Suprapubic skin (tissue), 4 donors: ENCODE measurements around the gene LYRM4.

Source experiments
- EP300 ChIP-seq: sonication (generic); formaldehyde crosslinking; IDR thresholded peaks from one replicate; pipeline ENCODE4 v1.6.1; 2017; ENCODE audit warnings: antibody characterized with exemption
- POLR2A ChIP-seq, 2 donors: fragments of 450-650 bp; IDR thresholded peaks; one replicate each; pipeline ENCODE4 v1.6.1; 2017; ENCODE audit warnings: antibody characterized with exemption in 2 of 2, mild to moderate bottlenecking in 2 of 2, moderate library complexity in 2 of 2
- POLR2AphosphoS5 ChIP-seq, 3 donors: sonication (generic); formaldehyde crosslinking; IDR thresholded peaks; one replicate each; pipeline ENCODE4 v1.6.1; 2017; ENCODE audit warnings: antibody characterized with exemption in 3 of 3
- TF ChIP-seq, protein P1 (sequence below), 2 donors: fragments of 200-600 bp in 1 of 2; fragments of 450-650 bp in 1 of 2; sonication (generic) in 1 of 2; IDR thresholded peaks; one replicate each; pipeline ENCODE4 v1.5.1; 2016 to 2019; ENCODE audit warnings: antibody characterized with exemption in 2 of 2, mild to moderate bottlenecking in 1 of 2, moderate library complexity in 1 of 2

DNA sequence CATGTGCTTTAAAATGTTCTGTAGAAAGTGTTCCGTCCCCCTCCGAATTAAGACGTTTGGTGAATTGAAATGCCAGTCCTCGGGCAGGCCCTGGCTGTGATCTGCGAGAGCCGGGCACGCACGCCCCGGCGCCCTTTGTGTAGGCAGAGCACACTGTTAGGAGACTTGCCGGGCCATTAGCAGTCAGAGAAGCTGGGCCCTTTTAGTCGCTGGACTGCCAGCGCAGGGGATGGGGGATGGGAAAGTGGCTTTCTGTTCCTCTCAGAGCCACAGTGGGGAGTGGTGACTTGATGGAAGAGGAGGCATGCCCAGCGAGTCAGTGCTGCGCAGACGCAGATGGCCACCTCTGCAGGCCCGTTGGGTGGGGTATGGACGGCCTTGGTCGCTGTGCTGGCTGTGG lies 173.4 kb downstream of the LYRM4 start:
- TF ChIP-seq POLR2A (IDR thresholded peaks at IDR 0.05) (no peak), POLR2AphosphoS5 (IDR thresholded peaks at IDR 0.05) (no peak), EP300 (no peak)
- TF ChIP-seq, protein P1, sequence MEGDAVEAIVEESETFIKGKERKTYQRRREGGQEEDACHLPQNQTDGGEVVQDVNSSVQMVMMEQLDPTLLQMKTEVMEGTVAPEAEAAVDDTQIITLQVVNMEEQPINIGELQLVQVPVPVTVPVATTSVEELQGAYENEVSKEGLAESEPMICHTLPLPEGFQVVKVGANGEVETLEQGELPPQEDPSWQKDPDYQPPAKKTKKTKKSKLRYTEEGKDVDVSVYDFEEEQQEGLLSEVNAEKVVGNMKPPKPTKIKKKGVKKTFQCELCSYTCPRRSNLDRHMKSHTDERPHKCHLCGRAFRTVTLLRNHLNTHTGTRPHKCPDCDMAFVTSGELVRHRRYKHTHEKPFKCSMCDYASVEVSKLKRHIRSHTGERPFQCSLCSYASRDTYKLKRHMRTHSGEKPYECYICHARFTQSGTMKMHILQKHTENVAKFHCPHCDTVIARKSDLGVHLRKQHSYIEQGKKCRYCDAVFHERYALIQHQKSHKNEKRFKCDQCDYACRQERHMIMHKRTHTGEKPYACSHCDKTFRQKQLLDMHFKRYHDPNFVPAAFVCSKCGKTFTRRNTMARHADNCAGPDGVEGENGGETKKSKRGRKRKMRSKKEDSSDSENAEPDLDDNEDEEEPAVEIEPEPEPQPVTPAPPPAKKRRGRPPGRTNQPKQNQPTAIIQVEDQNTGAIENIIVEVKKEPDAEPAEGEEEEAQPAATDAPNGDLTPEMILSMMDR (IDR thresholded peaks at IDR 0.05): no peak
